Spinal cord (tissue), 10 donors: Measurements from ENCODE around the gene CASZ1. TPM values are rescaled to one million over a fixed set of nuclear protein-coding genes. Genes with fewer than 3 reads are reported as not detected.
A peak's percentile ranks its signal among the peaks of the same experiment; 100 is the strongest.

Experiments
- DNase-seq, 6 donors: peaks; one replicate each; pipeline versions ENCODE4 v3.0.0 to v3.0.0-alpha.2; 2013 to 2015; ENCODE audit warnings: low spot score in 6 of 6, low read depth in 4 of 6
- H3K27ac ChIP-seq: one replicate; pipeline ENCODE4 v1.5.1; 2013; ENCODE audit warnings: low read depth, low read length, control low read depth
- H3K27me3 ChIP-seq: one replicate; pipeline ENCODE4 v1.6.1; 2013; ENCODE audit warnings: low read length; ENCODE audit not compliant: control insufficient read depth, insufficient read depth
- H3K36me3 ChIP-seq: one replicate; pipeline ENCODE4 v1.6.1; 2013; ENCODE audit warnings: low read length; ENCODE audit not compliant: control insufficient read depth, insufficient read depth
- H3K4me1 ChIP-seq: one replicate; pipeline ENCODE4 v1.6.1; 2013; ENCODE audit warnings: low read length; ENCODE audit not compliant: control insufficient read depth, insufficient read depth
- H3K4me3 ChIP-seq: one replicate; pipeline ENCODE4 v1.5.1; 2013; ENCODE audit warnings: low read depth, low read length, control low read depth
- H3K9me3 ChIP-seq: one replicate; pipeline ENCODE4 v1.6.1; 2013; ENCODE audit warnings: low read length; ENCODE audit not compliant: control insufficient read depth, insufficient read depth
- WGBS: methylation state at CpG from one replicate; pipeline ENCODE4 v1.1.5; 2013; ENCODE audit warnings: missing lambda C conversion rate; ENCODE audit not compliant: insufficient coverage; 5-methylcytosine and 5-hydroxymethylcytosine counted together
- polyA plus RNA-seq, 2 donors: library from polyadenylated mRNA; unstranded; fragments of 120-200 nt; gene quantifications; one replicate each; pipeline ENCODE4 v1.2.1, GENCODE V29; 2013; ENCODE audit not compliant: insufficient read length in 2 of 2
- total RNA-seq, 2 donors: library from RNA; depleted of rRNA in 1 of 2; stranded (reverse); fragments of 120-200 nt in 1 of 2; fragments of >200 nt in 1 of 2; gene quantifications; one replicate each; pipeline versions ENCODE4 v1.2.3 to v1.2.4, GENCODE V29; 2013 to 2014
- donor health status: healthy.

The CASZ1 gene
- total and polyA plus RNA-seq, 4 donors, result 6.0 to 18.7 (median 11.3) TPM

DNA sequence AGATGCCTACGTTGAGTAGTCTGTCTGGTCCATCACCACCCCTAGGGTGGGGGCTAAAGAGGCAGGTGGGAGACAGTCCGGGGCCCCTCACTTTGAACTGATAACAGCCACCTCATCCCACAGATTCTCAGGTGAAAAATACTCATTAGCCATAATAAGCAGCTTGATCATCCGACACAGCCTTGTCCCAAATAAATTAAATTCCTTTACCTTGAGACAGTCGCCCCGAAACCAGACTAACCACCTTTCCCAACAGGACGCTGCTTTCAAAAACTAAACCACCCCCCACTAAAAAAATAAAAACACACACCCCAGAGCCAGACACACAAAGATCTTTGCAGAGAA, 103.3 kb downstream of the CASZ1 start:
- H3K4me1 ChIP-seq, result peaks cover 25% of the 10 kb centered on the region
- WGBS, result 62% methylated on average over 5 of the region's 6 CpGs
- no peak overlapping the region for H3K27ac ChIP-seq
- peaks cover 2% of the 10 kb centered on the region for H3K36me3 ChIP-seq
- H3K4me3 ChIP-seq, result no peak overlapping the region
- peaks cover 18% of the 10 kb centered on the region for H3K27me3 ChIP-seq
- no peaks in the 10 kb centered on the region for H3K9me3 ChIP-seq
- DNase-seq, result no peak

DNA sequence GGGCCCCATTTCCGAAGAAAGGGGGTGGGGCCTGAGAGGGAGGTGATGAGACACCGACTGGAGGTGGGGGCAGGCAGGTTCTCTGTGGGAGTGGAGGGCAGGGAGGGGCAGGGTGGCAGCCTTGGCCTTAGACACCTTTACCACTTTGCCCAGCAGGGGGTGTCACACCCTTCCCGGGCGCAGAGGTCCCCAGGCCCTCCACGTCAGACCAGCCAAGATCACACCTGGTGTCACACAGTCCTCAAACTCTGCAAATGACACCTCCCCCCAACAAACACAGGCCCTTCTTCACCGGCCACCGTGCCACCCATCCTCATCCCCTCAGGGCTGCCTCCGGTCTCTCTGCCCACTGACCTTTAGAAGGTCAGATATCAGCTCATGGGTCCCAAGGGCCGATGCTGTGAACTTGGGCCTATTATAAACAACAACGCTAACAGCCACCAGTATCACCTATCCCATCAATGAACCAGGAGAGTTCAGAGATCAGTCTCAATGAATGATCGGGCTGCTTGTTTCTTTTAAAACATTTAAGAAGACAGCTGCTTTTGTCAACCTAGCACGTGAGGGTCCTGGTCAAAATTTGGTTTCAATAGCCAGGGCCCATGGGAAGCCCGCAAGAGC, 103.9 kb downstream of the CASZ1 start:
- no peak for DNase-seq
- Histone ChIP-seq H3K9me3 (no peaks in the 10 kb centered on the region), H3K4me3 (no peak overlapping the region), H3K27me3 (peaks cover 18% of the 10 kb centered on the region), H3K4me1 (peaks cover 30% of the 10 kb centered on the region), H3K27ac (no peak overlapping the region), H3K36me3 (peaks cover 2% of the 10 kb centered on the region)
- WGBS, result 65% methylated on average over 11 of the region's 13 CpGs

- Histone ChIP-seq H3K36me3 (peaks cover 4% of the 10 kb centered on the region), H3K4me1 (peaks cover 38% of the 10 kb centered on the region)
Observed at GRCh38 chr1:10691740-10692125, 104.7 kb downstream of the CASZ1 start.

GRCh38 chr1:10691075-10691739, 105.2 kb downstream of the CASZ1 start:
- Histone ChIP-seq H3K27ac (no peak overlapping the region), H3K4me1 (peaks cover 43% of the 10 kb centered on the region), H3K4me3 (no peak overlapping the region), H3K9me3 (no peaks in the 10 kb centered on the region), H3K27me3 (peaks cover 16% of the 10 kb centered on the region), H3K36me3 (peaks cover 8% of the 10 kb centered on the region)
- WGBS, result 91% methylated on average over 15 of the region's 17 CpGs
- peak in 1 of 6 donors; percentile 64 for DNase-seq

More at GRCh38 chr1:10691740-10692125, 104.7 kb downstream of the CASZ1 start:
- H3K27me3 ChIP-seq, result peaks cover 16% of the 10 kb centered on the region
- DNase-seq, result no peak
- H3K4me3 ChIP-seq, result no peak overlapping the region
- no peak overlapping the region for H3K27ac ChIP-seq
- WGBS, result 71% methylated on average over 1 of the region's 1 CpG
- no peaks in the 10 kb centered on the region for H3K9me3 ChIP-seq

DNA sequence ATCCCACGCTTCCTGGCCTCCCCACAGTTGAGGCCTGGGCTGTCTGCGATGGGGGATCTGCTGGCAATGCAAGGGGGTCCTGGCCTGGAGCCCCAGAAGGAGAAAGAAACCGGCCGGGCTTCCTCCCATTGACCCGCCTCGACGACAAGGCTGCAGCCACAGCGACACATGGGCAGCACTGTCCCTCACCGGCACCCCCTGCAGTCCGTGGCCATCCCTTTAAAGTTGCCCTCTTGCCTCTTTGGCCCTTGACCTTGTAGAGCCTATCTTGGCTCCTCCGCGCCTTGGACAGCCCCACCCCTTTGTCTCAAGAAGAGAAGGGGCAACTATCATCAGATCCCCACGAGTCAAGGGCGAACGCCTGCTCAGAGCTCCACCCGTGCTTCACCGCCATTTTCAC, 106.0 kb downstream of the CASZ1 start:
- no peak for DNase-seq
- peaks cover 11% of the 10 kb centered on the region for H3K36me3 ChIP-seq
- H3K9me3 ChIP-seq, result no peaks in the 10 kb centered on the region
- H3K4me1 ChIP-seq, result peaks cover 45% of the 10 kb centered on the region
- no peak overlapping the region for H3K4me3 ChIP-seq
- 87% methylated on average over 15 of the region's 17 CpGs for WGBS
- no peak overlapping the region for H3K27ac ChIP-seq
- peaks cover 18% of the 10 kb centered on the region for H3K27me3 ChIP-seq

DNA sequence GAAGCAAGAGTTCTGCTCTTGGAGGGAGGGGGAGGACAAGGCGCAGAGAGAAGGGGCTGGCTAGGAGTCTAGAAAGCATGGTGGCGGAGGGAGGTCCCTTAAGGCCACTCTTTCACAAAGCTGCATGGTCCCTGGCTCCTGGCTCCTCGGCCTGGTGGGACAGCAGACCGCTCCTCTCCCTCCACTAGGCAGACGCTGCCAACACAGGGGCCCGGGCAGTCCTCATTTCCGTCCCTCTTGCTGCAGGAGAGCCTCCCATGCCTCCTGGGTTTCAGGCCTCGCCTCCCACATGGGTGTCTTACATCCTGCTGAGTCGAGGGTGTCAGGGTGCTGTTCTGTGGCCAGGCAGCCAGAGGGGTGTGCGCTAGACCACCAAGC, 108.0 kb downstream of the CASZ1 start:
- peaks cover 60% of the 10 kb centered on the region for H3K4me1 ChIP-seq
- 80% methylated on average over 10 of the region's 10 CpGs for WGBS

DNA sequence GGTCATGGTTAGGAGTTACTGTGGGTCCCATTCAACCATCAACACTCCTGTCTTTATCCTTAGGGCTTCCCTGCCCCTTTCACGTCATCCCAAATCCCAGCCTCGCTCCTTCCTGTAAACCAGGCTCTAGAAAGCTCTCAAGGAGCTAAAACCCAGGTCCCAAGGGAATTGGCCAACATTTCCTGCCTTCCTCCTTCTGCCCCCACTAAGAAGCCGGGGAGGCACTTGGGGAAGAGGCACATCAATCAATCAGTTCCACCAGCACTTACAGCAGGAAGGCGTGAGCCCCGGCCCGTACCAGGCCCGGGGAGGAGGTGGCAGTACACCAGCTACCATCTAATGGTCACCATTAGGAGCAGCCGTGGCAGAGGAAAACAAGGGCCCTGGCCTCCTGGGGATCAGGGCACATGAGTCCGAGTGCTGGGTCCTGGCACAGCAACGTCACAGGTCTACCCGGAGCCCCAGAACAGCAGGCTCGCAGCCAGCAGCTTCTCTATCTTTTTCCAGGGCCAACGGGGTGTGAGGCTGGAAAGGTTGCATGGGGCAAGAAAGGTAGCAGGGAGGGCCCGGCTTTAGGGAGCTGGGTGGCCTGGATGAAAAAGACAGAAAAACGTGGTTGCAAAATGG, 108.6 kb downstream of the CASZ1 start:
- no peak for DNase-seq
- Histone ChIP-seq H3K36me3 (peaks cover 11% of the 10 kb centered on the region), H3K4me1 (peaks cover 60% of the 10 kb centered on the region), H3K27me3 (peaks cover 19% of the 10 kb centered on the region), H3K4me3 (no peak overlapping the region), H3K27ac (no peak overlapping the region), H3K9me3 (no peaks in the 10 kb centered on the region)
- WGBS, result 77% methylated on average over 15 of the region's 15 CpGs

More for the DNA sequence above, 108.0 kb downstream of the CASZ1 start:
- peaks cover 11% of the 10 kb centered on the region for H3K36me3 ChIP-seq
- no peaks in the 10 kb centered on the region for H3K9me3 ChIP-seq
- no peak overlapping the region for H3K4me3 ChIP-seq
- H3K27ac ChIP-seq, result no peak overlapping the region
- peaks cover 22% of the 10 kb centered on the region for H3K27me3 ChIP-seq
- no peak for DNase-seq

GRCh38 chr1:10687251-10687651, 109.2 kb downstream of the CASZ1 start:
- WGBS, result 91% methylated on average over 7 of the region's 7 CpGs
- no peaks in the 10 kb centered on the region for H3K9me3 ChIP-seq
- no peak for DNase-seq
- no peak overlapping the region for H3K27ac ChIP-seq
- H3K36me3 ChIP-seq, result peaks cover 11% of the 10 kb centered on the region
- H3K27me3 ChIP-seq, result peaks cover 14% of the 10 kb centered on the region
- no peak overlapping the region for H3K4me3 ChIP-seq
- H3K4me1 ChIP-seq, result peaks cover 65% of the 10 kb centered on the region

DNA sequence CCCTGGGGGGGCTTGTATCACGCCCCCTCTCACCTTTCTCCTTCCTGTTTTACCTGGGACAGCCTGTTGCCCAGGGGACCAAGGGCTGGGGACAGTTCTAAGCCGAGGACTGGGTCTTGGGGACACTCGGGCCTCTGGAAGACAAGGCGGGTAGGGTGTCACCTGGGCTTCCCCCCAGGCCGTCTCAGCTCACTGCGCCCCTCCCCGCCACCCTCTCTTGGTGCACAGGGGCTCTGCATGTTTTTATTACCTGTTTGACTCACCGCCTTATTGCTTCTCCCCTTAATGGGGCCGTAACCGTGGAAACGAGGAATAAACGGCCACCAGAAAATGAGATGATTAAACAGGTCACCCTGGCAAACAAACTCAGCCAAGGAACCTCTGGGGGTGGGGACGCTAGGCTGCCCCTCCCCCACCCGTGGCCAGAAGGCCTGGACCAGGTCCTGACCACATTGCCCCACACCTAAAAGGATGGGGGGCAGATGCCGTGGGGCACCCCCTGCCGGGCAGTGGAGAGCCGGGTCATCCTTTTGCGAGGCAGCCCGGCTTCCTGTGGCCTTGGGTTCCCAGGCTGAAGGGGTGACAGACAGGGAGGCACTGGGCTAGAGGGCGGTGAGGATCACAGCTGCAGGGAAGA, 109.9 kb downstream of the CASZ1 start:
- WGBS, result 41% methylated on average over 20 of the region's 20 CpGs
- DNase-seq, result peak in 1 of 6 donors; percentile 78
- Histone ChIP-seq H3K4me1 (peaks cover 72% of the 10 kb centered on the region), H3K4me3 (no peak overlapping the region), H3K27ac (no peak overlapping the region), H3K27me3 (peaks cover 13% of the 10 kb centered on the region), H3K9me3 (no peaks in the 10 kb centered on the region), H3K36me3 (peaks cover 11% of the 10 kb centered on the region)
